ENCODE data around the gene TAF7. TPM values are rescaled to one million over a fixed set of nuclear protein-coding genes. Genes with fewer than 3 reads are reported as not detected.

Gene TAF7
- total and polyA plus RNA-seq, 12 donors: 33.1 to 111 (median 105) TPM

DNA sequence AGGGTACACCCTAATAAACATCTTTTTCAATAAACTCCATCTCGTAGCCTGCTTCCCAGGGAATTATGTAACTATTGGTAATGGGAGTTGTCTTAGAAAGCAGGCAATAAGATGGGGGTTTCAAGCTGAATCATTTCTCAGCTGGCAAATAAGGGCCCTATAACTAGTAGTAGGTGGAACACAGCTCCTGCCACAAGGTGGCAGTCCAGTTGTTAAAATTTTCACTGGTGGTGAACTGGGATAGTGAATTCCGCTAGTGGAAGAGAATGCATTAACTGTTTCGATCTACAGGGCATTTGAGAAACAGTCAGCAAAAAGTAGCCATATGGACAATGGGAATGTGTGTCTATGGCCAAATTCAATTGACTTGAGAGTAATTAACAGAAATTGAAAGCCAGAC is 47.7 kb downstream of the TAF7 start:
- no peak overlapping the region for H3K27ac ChIP-seq
- intact Hi-C loops (cut with DNase I): no loop called here
- no peaks in the 10 kb centered on the region for H3K4me1 ChIP-seq
- peaks cover 3 to 100% (median 85%) of the 10 kb centered on the region in 11 donors for H3K9me3 ChIP-seq
- ATAC-seq (no peak), DNase-seq (no peak)
- TF ChIP-seq, protein P1, sequence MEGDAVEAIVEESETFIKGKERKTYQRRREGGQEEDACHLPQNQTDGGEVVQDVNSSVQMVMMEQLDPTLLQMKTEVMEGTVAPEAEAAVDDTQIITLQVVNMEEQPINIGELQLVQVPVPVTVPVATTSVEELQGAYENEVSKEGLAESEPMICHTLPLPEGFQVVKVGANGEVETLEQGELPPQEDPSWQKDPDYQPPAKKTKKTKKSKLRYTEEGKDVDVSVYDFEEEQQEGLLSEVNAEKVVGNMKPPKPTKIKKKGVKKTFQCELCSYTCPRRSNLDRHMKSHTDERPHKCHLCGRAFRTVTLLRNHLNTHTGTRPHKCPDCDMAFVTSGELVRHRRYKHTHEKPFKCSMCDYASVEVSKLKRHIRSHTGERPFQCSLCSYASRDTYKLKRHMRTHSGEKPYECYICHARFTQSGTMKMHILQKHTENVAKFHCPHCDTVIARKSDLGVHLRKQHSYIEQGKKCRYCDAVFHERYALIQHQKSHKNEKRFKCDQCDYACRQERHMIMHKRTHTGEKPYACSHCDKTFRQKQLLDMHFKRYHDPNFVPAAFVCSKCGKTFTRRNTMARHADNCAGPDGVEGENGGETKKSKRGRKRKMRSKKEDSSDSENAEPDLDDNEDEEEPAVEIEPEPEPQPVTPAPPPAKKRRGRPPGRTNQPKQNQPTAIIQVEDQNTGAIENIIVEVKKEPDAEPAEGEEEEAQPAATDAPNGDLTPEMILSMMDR (IDR thresholded peaks at IDR 0.05): no peak
- H3K27me3 ChIP-seq: no peaks in the 10 kb centered on the region
- no peaks in the 10 kb centered on the region for H3K36me3 ChIP-seq
- WGBS, 2 donors: 47 to 48% methylated on average over 3 of the region's 3 CpGs
- H3K4me3 ChIP-seq: no peak overlapping the region

DNA sequence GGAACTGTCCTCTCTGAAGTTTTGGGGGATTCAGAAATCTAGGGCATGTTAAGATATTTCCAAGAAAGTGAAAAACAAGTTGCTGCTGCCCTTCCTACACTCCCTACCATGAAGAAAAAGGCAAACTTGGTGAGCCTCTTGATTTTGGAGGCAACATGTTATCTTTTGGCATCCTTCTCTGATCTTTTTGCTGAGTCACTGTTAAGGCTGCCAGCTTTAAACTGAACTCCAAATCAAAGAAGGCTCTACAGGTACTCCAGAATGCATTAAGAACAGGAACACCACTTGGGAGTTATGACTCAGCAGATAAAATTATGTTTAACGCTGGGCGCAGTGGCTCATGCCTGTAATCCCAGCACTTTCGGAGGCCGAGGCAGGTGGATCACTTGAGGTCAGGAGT is 51.4 kb downstream of the TAF7 start:
- Histone ChIP-seq H3K4me3 (no peak overlapping the region), H3K36me3 (peaks cover 0 to 11% (median 0%) of the 10 kb centered on the region in 9 donors), H3K27me3 (no peaks in the 10 kb centered on the region), H3K4me1 (no peaks in the 10 kb centered on the region), H3K9me3 (peaks cover 3 to 100% (median 93%) of the 10 kb centered on the region in 11 donors), H3K27ac (no peak overlapping the region)
- TF ChIP-seq, protein P1 (IDR thresholded peaks at IDR 0.05): no peak
- 94 to 96% methylated on average over 4 of the region's 4 CpGs for WGBS, 2 donors
- DNase-seq: no peak
- intact Hi-C loops (cut with DNase I): no loop called here
- no peak for ATAC-seq

Other genes starting within 250 kb of the TAF7 start
Only the 30 nearest of the 38 such genes appear.
- gene PCDHB7, start 148.1 kb downstream of the TAF7 start, total RNA-seq: 1 to 10 TPM in 3 of 10 donors, under 1 TPM in 7; 0.17 to 1.2 (median 0.76) TPM
- under 1 TPM; 0.22 to 0.35 TPM for gene PCDHB7, start 148.1 kb downstream of the TAF7 start, polyA plus RNA-seq
- 1 to 10 TPM in 8 of 10 donors, under 1 TPM in 2; 0.60 to 5.8 (median 2.0) TPM for gene PCDHB8, start 143.0 kb downstream of the TAF7 start, total RNA-seq
- gene PCDHB8, start 143.0 kb downstream of the TAF7 start, polyA plus RNA-seq: under 1 TPM; 0.29 to 0.46 TPM
- 1 to 10 TPM in 9 of 10 donors, under 1 TPM in 1; 0.98 to 3.7 (median 2.1) TPM for gene PCDHB16, start 138.4 kb downstream of the TAF7 start, total RNA-seq
- 1 to 10 TPM in 1 of 2 donors, under 1 TPM in 1; 0.62 to 1.4 TPM for gene PCDHB16, start 138.4 kb downstream of the TAF7 start, polyA plus RNA-seq
- gene PCDHB9, start 133.6 kb downstream of the TAF7 start, total RNA-seq: 1 to 10 TPM in 5 of 10 donors, under 1 TPM in 5; 0.34 to 3.4 (median 1.1) TPM
- gene PCDHB9, start 133.6 kb downstream of the TAF7 start, polyA plus RNA-seq: under 1 TPM; 0.25 to 0.59 TPM
- gene PCDHB10, start 128.4 kb downstream of the TAF7 start, total RNA-seq: 1 to 10 TPM in 3 of 10 donors, under 1 TPM in 7; 0.28 to 1.3 (median 0.68) TPM
- gene PCDHB10, start 128.4 kb downstream of the TAF7 start, polyA plus RNA-seq: under 1 TPM; 0.42 to 0.59 TPM
- gene PCDHB11, start 121.2 kb downstream of the TAF7 start, total RNA-seq: 1 to 10 TPM in 7 of 10 donors, under 1 TPM in 3; 0.64 to 2.8 (median 1.4) TPM
- under 1 TPM; 0.26 to 0.37 TPM for gene PCDHB11, start 121.2 kb downstream of the TAF7 start, polyA plus RNA-seq
- 1 to 10 TPM in 6 of 10 donors, under 1 TPM in 4; 0.79 to 1.7 (median 1.1) TPM for gene PCDHB12, start 112.1 kb downstream of the TAF7 start, total RNA-seq
- gene PCDHB12, start 112.1 kb downstream of the TAF7 start, polyA plus RNA-seq: under 1 TPM; 0.51 to 0.58 TPM
- gene PCDHB13, start 106.9 kb downstream of the TAF7 start, total RNA-seq: 1 to 10 TPM; 2.7 to 5.4 (median 3.6) TPM
- gene PCDHB13, start 106.9 kb downstream of the TAF7 start, polyA plus RNA-seq: 1 to 10 TPM; 1.0 to 1.3 TPM
- 1 to 10 TPM; 1.4 to 9.0 (median 4.2) TPM for gene PCDHB14, start 97.4 kb downstream of the TAF7 start, total RNA-seq
- gene PCDHB14, start 97.4 kb downstream of the TAF7 start, polyA plus RNA-seq: 1 to 10 TPM; 1.2 to 2.2 TPM
- gene PCDHB15, start 75.4 kb downstream of the TAF7 start, total RNA-seq: 10 to 100 TPM in 2 of 10 donors, 1 to 10 TPM in 8; 3.3 to 10.5 (median 5.2) TPM
- gene PCDHB15, start 75.4 kb downstream of the TAF7 start, polyA plus RNA-seq: 1 to 10 TPM; 2.3 to 3.4 TPM
- gene SLC25A2, start 16.7 kb downstream of the TAF7 start, total RNA-seq: under 1 TPM in 2 of 10 donors, not detected in 8; 0.28 TPM
- under 1 TPM in 1 of 2 donors, not detected in 1; 0.22 TPM for gene SLC25A2, start 16.7 kb downstream of the TAF7 start, polyA plus RNA-seq
- 1 to 10 TPM; 2.1 to 5.0 (median 2.8) TPM for gene PCDHGA1, start 9.7 kb upstream of the TAF7 start, total RNA-seq
- gene PCDHGA1, start 9.7 kb upstream of the TAF7 start, polyA plus RNA-seq: 1 to 10 TPM in 1 of 2 donors, under 1 TPM in 1; 0.57 to 1.5 TPM
- 10 to 100 TPM in 6 of 10 donors, 1 to 10 TPM in 4; 7.0 to 15.3 (median 12.2) TPM for gene PCDHGA2, start 18.0 kb upstream of the TAF7 start, total RNA-seq
- gene PCDHGA2, start 18.0 kb upstream of the TAF7 start, polyA plus RNA-seq: 1 to 10 TPM; 1.6 to 2.0 TPM
- 10 to 100 TPM; 10.0 to 21.0 (median 15.2) TPM for gene PCDHGA3, start 23.0 kb upstream of the TAF7 start, total RNA-seq
- gene PCDHGA3, start 23.0 kb upstream of the TAF7 start, polyA plus RNA-seq: 1 to 10 TPM; 1.3 to 7.5 TPM
- gene PCDHGB1, start 29.3 kb upstream of the TAF7 start, total RNA-seq: 10 to 100 TPM in 3 of 10 donors, 1 to 10 TPM in 7; 5.2 to 13.2 (median 9.0) TPM
- gene PCDHGB1, start 29.3 kb upstream of the TAF7 start, polyA plus RNA-seq: 1 to 10 TPM in 1 of 2 donors, under 1 TPM in 1; 0.19 to 7.2 TPM
- 10 to 100 TPM in 8 of 10 donors, 1 to 10 TPM in 2; 7.4 to 16.0 (median 10.5) TPM for gene PCDHGA4, start 34.2 kb upstream of the TAF7 start, total RNA-seq
- 1 to 10 TPM in 1 of 2 donors, under 1 TPM in 1; 0.70 to 4.8 TPM for gene PCDHGA4, start 34.2 kb upstream of the TAF7 start, polyA plus RNA-seq
- gene PCDHGB2, start 39.2 kb upstream of the TAF7 start, total RNA-seq: 10 to 100 TPM in 7 of 10 donors, 1 to 10 TPM in 3; 8.2 to 17.0 (median 11.5) TPM
- gene PCDHGB2, start 39.2 kb upstream of the TAF7 start, polyA plus RNA-seq: 1 to 10 TPM in 1 of 2 donors, under 1 TPM in 1; 0.64 to 5.2 TPM
- gene PCDHGA5, start 43.4 kb upstream of the TAF7 start, total RNA-seq: 1 to 10 TPM; 5.5 to 9.7 (median 7.1) TPM
- gene PCDHGA5, start 43.4 kb upstream of the TAF7 start, polyA plus RNA-seq: 1 to 10 TPM in 1 of 2 donors, under 1 TPM in 1; 0.59 to 5.3 TPM
- gene PCDHGB3, start 49.5 kb upstream of the TAF7 start, total RNA-seq: 10 to 100 TPM in 3 of 10 donors, 1 to 10 TPM in 7; 7.0 to 14.0 (median 9.3) TPM
- gene PCDHGB3, start 49.5 kb upstream of the TAF7 start, polyA plus RNA-seq: 1 to 10 TPM in 1 of 2 donors, under 1 TPM in 1; 0.39 to 5.1 TPM
- gene PCDHGA6, start 53.1 kb upstream of the TAF7 start, total RNA-seq: 10 to 100 TPM in 1 of 10 donors, 1 to 10 TPM in 9; 5.4 to 10.6 (median 8.1) TPM
- gene PCDHGA6, start 53.1 kb upstream of the TAF7 start, polyA plus RNA-seq: 1 to 10 TPM; 1.2 to 9.4 TPM
- 10 to 100 TPM in 1 of 10 donors, 1 to 10 TPM in 9; 5.9 to 11.5 (median 8.1) TPM for gene PCDHGA7, start 62.0 kb upstream of the TAF7 start, total RNA-seq
- 1 to 10 TPM in 1 of 2 donors, under 1 TPM in 1; 0.54 to 6.4 TPM for gene PCDHGA7, start 62.0 kb upstream of the TAF7 start, polyA plus RNA-seq
- 10 to 100 TPM in 1 of 10 donors, 1 to 10 TPM in 9; 5.1 to 10.9 (median 7.3) TPM for gene PCDHGB4, start 66.9 kb upstream of the TAF7 start, total RNA-seq
- 1 to 10 TPM in 1 of 2 donors, under 1 TPM in 1; 0.96 to 3.3 TPM for gene PCDHGB4, start 66.9 kb upstream of the TAF7 start, polyA plus RNA-seq
- gene PCDHGA8, start 71.8 kb upstream of the TAF7 start, total RNA-seq: 10 to 100 TPM in 1 of 10 donors, 1 to 10 TPM in 9; 7.2 to 11.2 (median 8.7) TPM
- gene PCDHGA8, start 71.8 kb upstream of the TAF7 start, polyA plus RNA-seq: 1 to 10 TPM in 1 of 2 donors, under 1 TPM in 1; 0.28 to 3.7 TPM
- 10 to 100 TPM in 2 of 10 donors, 1 to 10 TPM in 8; 6.6 to 12.1 (median 8.2) TPM for gene PCDHGB5, start 77.2 kb upstream of the TAF7 start, total RNA-seq
- 1 to 10 TPM; 1.6 to 3.8 TPM for gene PCDHGB5, start 77.2 kb upstream of the TAF7 start, polyA plus RNA-seq
- gene PCDHGA9, start 82.0 kb upstream of the TAF7 start, total RNA-seq: 1 to 10 TPM; 4.0 to 8.3 (median 6.0) TPM
- 1 to 10 TPM in 1 of 2 donors, under 1 TPM in 1; 0.55 to 7.1 TPM for gene PCDHGA9, start 82.0 kb upstream of the TAF7 start, polyA plus RNA-seq
- 10 to 100 TPM in 1 of 10 donors, 1 to 10 TPM in 9; 4.6 to 10.2 (median 6.6) TPM for gene PCDHGB6, start 87.2 kb upstream of the TAF7 start, total RNA-seq
- 1 to 10 TPM; 1.1 to 5.8 TPM for gene PCDHGB6, start 87.2 kb upstream of the TAF7 start, polyA plus RNA-seq
- gene PCDHGA10, start 92.2 kb upstream of the TAF7 start, total RNA-seq: 1 to 10 TPM; 4.3 to 7.8 (median 6.7) TPM
- 1 to 10 TPM in 1 of 2 donors, under 1 TPM in 1; 0.52 to 3.4 TPM for gene PCDHGA10, start 92.2 kb upstream of the TAF7 start, polyA plus RNA-seq
- gene PCDHGB7, start 96.9 kb upstream of the TAF7 start, total RNA-seq: 10 to 100 TPM in 8 of 10 donors, 1 to 10 TPM in 2; 5.9 to 12.6 (median 10.5) TPM
- 1 to 10 TPM; 1.9 to 5.6 TPM for gene PCDHGB7, start 96.9 kb upstream of the TAF7 start, polyA plus RNA-seq
- gene PCDHGA11, start 100.3 kb upstream of the TAF7 start, total RNA-seq: 1 to 10 TPM; 3.3 to 8.5 (median 5.4) TPM
- gene PCDHGA11, start 100.3 kb upstream of the TAF7 start, polyA plus RNA-seq: 1 to 10 TPM in 1 of 2 donors, under 1 TPM in 1; 0.74 to 7.2 TPM
- gene PCDHGA12, start 109.7 kb upstream of the TAF7 start, total RNA-seq: 1 to 10 TPM; 5.4 to 9.2 (median 6.1) TPM
- gene PCDHGA12, start 109.7 kb upstream of the TAF7 start, polyA plus RNA-seq: 1 to 10 TPM; 1.6 to 5.3 TPM